ENCODE results near the gene LPIN1.
"Not testable (repeated sequence)": the region's sequence is repeated elsewhere in the genome, so short reads cannot be mapped to it uniquely, and the experiment has no call there.

Gene LPIN1

DNA sequence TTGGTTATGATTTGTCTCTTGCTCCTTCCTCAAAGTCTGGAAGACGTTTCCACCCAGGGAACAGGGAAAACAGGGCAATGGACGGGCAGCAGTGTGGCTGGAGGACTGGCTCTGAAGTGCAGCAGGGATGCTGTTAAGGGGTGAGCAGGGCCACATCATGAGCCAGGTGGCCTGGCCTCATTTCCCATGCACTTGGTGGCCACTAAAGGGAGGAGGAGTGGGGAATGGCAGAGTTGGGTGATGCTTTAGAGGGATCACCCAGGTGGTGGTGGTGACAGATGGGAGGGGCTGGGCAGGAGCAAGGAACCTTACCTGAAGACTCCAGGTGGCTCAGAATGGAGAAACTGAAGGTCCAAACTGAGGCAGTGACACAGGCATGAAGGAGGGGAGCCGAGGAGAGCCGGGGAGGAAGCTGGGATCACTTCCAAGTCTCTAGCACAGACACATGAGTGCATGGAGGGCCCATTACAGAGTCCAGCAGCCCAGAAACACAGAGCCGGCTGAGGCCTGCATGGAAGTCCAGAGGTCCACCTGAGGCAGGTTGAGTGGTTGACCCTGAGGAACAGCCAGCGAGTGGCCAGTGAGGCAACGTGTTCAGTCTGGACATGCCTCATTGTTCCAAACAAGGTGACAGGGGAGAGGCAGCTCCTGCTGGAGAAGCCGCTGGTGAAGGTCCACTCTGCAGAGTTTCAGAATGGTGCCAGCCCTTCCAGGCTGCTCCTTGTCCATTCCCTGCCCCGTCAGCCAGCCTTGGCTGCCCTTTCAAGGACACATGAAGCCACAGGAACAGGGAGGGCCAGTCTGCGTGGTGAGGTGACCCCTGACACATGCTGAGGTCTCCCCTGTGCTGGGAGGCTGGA lies 91.7 kb downstream of the LPIN1 start:
- no peak for DNase-seq

DNA sequence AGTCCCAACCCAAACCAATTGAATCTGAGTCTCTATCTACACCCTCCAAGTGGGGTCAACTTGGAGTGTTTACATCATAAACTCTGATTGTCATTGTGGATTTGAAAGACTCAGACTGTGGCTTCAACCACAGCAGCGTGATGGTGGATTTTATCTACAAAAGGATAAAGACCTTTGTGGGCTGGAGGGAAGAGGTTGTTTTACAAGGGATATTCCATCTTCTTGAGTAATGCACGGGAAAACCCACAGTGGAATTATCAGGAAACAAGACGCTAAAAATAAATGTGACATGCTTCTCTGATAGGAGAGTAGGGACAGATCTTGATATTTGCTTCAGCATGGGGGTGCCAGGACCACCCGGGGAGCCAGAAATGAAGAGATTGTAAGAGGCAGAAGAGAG lies 93.5 kb downstream of the LPIN1 start:
- no peak for DNase-seq

DNA sequence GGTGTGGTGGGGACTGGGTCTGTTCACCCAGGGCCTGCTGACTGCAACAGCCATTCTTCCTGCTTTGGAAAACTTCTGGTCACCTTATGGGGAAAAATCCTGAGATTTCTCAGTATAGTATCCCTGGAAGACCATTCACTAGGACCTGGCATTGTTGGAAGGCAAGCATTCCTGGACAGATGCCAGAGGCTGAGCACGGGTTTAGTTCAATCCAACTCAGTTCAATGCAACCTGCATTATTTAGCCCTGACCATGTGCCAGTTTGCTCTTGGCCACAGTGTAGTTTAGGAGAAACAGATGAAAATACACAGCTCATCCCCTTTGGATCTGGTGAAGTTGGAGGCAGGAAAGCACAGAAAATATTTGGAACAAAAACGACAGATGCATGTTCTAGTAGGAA lies 95.9 kb downstream of the LPIN1 start:
- DNase-seq = no peak

DNA sequence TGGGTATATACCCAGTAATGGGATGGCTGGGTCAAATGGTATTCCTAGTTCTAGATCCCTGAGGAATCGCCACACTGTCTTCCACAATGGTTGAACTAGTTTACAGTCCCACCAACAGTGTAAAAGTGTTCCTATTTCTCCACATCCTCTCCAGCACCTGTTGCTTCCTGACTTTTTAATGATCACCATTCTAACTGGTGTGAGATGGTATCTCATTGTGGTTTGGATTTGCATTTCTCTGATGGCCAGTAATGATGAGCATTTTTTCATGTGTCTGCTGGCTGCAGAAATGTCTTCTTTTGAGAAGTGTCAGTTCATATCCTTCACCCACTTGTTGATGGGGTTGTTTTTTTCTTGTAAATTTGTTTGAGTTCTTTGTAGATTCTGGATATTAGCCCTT lies 98.4 kb downstream of the LPIN1 start:
- DNase-seq = not testable (repeated sequence)

DNA sequence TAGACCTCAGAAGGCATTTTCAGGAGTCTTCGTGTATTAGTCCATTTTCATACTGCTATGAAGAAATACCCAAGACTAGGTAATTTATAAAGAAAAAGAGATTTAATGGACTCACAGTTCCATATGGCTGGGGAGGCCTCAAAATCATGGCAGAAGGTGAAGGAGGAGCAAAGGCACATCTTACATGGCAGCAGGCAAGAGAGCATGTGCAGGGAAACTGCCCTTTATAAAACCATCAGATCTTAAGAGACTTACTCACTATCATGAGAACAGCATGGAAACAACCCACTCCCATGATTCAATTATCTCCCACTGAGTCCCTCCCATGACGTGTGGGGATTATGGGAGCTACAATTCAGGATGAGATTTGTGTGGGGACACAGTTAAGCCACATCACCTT lies 101.5 kb downstream of the LPIN1 start:
- DNase-seq = not testable (repeated sequence)

DNA sequence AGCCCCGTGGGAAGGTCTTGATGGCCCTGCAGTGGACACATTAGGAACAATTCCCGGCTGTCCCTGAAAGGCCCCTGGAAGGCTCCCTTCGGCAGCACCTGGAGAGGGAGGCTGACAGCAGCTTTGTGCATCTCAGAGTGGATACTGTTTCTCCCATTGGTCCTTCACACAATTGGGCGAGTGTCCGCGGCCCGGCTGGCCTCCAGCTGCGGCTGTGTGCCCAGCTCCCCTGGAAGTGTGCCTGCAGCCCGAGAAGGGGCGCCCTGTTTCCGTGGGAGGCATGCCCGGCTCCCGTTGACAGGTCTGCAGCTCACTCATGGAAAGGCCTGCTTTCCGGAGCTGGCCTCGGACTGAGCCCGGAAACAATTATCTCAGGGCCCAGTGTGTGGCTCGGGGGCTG lies 103.7 kb downstream of the LPIN1 start:
- no peak for DNase-seq

DNA sequence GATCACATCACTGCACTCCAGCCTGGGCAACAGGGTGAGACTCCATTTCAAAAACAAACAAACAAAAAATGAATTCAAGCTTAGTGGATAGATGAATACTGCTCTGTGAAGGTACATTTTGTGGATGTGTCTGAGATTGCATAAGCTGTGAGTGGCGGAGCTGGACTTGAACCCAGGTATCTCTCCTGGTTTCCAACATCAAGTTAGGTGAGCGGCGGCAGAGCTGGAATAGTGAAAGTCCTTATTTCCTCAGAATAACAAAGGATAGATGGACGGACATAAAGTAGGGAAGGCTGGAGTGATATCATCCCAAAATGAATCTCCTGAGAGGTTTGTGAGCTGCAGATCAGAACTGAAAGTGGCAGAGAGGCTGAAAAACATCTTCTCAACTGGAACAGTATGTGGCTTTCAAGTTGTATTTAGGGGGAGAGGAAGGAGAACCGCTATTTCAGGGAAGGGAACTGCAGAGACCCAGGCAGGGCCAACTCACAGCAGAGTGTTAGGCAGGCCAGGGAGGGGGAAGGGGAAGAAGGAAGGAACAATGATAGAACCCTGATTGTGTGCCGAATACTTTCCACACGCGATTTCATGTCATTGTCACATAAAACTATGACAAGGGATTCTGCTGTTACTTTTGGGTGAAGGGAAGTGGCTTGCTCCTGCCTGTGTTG lies 106.2 kb downstream of the LPIN1 start:
- DNase-seq = no peak

DNA sequence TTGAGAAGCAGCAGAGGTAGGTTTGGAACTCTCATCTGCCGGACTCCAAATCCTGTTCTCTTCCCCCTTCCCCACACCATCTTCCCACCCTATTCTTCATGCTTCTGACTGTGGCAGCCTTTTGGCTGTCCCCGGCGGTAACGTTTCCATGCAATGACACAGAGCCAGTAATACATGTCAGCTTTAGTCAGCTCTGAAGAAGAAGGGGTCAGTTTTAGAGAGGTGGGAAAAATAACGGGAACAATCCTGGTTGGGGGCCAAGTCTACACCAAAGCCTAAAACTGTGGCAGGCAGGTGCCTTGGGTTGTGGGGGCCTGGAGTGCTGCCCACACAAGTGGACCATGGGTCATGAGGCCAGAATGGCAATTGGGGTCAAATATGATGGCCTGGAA lies 106.8 kb downstream of the LPIN1 start:
- DNase-seq = no peak

DNA sequence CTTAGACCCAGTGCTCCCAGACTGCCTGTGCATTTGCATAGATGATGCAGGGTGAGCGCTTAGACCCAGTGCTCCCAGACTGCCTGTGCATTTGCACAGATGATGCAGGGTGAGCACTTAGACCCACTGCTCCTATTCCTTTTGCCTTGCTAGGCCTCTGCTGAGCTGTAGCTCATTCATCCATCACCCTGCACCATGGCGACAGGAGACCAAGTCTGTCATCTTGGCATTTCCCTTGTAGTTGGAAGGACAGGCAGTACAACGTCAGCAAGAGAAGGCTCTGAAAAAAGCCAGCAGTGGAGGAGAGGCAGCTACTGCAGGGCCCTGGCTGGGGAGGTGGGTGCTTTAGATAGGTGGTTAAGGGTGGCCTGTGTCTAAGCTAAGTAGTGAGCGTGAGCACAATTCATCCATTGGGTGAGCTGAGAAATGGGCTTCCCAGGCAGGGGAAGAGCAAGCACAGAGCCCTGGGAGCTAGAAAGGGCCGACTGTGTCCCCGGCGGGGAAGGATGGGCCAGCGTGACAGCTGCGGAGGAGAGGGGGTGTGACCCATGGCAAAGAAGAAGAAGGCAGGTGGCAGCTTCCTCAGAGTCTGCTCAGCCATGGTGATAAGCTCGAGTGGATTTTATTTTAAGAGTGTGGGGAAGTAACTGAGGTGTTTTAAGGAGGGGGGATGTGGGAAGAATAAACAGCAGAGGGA lies 108.8 kb downstream of the LPIN1 start:
- no peak for DNase-seq

DNA sequence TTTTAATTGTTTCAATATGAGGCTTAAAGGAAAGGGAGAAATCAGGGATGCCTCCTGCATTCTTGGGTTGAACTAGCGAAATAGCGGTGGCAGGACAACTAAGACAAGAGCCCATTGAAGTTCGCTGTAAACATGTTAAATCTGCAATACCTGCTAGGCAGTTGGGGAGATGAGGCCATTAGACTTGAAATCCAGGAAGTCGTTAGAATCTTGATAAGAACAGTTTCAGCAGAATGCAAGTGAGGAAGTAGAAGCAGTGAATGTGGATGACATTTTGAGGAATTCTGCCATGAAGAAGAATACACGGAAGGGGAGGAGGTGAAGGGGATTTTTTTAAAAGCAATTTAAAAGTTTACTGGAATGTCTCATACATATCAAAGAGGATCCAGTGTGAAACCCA lies 109.7 kb downstream of the LPIN1 start:
- no peak for DNase-seq

DNA sequence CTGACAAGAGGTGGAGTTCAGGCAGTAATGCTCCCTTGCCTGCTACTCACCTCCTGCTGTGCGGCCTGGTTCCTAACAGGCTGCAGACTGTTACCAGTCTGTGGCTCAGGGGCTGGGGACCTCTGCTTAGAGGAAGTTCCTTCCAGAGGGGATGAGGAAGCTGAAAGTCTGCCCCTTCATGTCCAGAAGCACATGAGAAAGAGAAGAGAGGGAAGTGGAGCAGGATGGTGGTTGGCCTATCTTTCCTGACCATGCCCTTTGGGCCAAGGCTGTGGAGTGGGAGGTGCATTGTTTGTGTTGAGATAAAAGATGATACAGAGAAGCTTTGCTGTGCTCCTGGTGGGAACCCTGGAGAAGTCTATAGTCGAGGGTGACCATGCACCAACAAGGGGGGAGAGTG lies 112.5 kb downstream of the LPIN1 start:
- peak in 1 of 2 experiments; percentile 10 for DNase-seq

DNA sequence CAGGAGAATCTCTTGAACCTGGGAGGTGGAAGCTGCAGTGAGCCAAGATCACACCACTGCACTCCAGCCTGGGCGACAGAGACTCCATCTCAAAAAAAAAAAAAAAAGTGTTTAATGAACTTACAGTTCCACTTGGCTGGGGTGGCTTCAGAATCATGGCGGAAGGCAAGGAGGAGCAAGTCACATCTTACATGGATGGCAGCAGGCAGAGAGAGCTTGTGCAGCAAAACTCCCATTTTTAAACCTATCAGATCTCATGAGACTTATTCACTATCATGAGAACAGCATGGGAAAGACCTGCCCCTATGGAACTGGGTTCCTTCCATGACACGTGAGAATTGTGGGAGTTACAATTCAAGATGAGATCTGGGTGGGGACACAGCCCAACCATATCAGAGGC lies 113.5 kb downstream of the LPIN1 start:
- not testable (repeated sequence) for DNase-seq

DNA sequence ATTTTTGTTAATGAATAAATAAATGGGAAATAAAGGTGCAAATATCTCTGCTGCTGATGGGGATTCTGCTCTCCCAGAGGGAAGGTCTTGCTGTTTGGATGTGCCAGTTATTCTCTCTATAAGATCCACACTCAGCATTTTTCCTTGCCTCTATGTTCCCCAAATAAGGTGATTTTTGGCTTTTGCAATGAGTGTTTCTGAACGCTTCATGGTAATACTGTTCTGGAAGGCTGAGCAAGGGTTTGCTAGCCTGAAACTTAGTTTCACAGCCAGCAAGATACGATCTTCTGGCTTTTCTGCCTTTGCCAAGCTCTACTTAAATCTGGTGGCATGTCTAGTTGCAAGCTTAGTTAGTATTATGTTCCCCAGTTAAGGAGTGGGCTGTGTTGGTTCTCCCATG lies 114.6 kb downstream of the LPIN1 start:
- no peak for DNase-seq

DNA sequence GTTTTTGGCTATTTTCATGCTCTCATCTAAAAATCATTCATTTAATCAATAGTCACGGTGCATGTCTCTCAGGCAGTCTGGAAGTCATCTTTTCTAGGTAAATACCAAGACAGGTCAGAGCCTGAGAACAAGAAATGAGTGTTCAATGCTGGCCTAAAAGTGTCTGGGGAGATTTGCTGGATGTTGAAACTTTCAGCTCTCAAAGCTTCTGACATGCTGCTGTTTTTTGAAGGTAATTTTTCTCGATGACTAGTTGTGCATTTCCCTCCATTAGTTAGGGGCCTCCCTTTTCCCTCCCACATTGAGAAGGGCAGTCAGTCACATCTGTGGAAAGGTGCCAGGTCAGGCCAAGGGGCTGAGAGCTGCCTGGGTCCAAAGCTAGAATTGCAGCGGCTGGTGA lies 115.6 kb downstream of the LPIN1 start:
- no peak for DNase-seq

DNA sequence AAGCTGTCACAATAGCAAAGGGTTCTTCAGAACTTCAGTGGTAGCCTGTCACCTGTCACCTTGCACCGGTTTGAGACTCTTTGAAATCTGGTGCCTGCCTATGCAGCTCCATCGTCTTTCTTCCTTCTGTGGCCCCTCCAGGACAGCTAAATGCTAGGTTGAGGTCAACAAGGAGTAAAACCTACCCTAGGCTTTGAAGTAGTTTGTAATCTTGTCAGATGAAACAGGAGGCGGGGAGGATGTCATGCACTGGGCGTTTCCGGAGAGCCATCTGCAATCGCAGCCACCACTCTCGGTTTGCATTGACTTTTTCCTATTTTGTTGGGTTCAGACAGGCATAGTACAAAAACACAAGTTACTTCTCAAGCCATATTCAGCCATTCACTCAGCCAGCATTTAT lies 116.7 kb downstream of the LPIN1 start:
- DNase-seq = no peak

DNA sequence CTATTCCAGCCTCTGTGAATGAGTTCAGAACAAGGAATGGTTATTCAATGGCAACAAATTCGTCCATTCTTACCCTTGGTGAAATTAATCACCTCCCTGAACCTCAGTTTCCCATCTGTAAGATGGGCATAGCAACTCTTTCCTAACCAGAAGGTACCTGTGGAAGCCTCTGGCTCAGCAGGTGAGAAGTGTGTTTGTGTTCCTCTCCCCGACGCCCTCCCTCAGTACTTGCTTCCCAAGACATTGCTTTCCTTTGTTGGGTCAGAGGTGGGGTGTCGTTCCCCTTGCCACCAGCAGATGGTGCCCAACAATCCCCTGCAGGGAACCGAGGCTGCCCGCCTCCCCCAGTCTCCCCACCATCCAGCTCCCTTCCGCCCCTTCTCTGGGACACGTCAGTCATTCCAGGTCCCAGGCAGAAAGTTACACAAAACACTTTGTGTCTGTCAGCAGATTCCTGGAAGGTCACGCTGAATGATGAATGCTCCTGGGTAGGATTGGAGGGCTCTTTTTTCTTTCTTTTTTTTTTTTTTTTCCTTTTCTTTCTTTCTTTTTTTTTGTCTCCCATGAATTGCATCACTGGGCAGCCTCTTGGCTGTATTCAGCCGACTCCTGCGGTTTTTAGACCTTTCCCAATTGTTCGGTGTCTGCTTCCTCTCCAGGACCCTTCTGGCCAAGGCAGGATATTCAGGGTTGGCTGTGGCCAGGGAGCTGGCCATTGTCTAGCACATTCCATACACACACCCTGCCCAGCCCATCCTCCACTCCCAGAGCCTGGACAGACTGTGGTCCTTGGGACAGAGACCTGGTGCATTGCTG lies 117.3 kb downstream of the LPIN1 start:
- peak; percentile 76 to 83 for DNase-seq

DNA sequence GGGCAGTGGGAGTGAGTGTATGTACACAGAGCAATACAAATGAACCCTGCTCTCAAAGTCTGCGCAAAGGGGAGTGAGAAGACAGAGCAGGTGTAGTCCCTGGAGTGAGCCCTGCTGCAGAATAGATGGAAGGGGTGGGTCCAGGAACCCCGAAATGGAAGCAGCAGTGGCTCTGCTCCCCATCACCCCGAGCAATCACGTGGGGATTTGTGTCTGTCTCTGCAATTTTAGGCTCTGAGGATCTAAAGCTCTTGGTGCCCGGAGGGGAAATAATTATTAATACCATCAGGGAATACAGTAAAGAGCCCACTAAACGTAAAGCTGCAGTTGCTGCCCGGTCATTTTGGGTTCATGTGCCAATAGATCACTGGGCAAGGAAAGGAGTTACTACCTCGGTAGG lies 118.3 kb downstream of the LPIN1 start:
- no peak for DNase-seq

DNA sequence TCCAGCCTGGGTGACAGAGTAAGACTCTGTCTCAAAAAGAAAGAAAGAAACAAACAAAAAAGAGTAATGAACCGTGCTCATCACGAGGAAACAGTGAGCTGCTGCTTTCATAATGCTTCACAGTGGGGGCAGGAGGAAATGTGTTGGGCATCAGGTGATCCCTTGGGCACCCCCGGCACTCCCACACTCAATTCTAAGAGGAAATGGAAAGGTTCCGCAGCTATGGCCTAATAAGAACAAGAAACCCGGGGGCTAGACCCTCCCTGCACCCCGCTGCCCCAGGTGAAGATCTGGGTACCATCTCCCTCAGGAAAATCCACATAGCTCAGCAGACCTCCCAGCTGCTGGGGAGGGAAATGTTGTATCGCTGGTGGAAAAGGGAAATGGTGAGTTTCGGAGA lies 118.9 kb downstream of the LPIN1 start:
- no peak for DNase-seq

DNA sequence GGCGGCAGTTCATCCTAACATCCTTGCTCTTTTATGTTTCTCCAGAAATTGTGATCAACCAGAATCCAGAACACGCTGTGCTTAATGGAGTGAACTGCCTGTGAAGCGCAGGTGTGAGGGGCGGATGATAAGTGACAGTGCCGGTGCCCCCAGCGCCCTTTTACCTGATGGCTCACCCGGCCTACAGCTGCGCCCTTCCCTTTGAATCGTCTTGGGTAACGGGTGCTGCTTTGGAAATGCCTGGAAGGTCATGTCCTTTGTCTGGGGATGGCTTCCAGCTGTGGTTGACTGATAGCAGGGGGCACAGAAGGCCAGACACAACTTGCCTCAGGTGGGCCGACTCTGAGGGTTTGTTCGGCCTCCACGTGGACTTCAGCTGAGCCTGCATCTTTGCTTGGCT lies 119.4 kb downstream of the LPIN1 start:
- DNase-seq = no peak

DNA sequence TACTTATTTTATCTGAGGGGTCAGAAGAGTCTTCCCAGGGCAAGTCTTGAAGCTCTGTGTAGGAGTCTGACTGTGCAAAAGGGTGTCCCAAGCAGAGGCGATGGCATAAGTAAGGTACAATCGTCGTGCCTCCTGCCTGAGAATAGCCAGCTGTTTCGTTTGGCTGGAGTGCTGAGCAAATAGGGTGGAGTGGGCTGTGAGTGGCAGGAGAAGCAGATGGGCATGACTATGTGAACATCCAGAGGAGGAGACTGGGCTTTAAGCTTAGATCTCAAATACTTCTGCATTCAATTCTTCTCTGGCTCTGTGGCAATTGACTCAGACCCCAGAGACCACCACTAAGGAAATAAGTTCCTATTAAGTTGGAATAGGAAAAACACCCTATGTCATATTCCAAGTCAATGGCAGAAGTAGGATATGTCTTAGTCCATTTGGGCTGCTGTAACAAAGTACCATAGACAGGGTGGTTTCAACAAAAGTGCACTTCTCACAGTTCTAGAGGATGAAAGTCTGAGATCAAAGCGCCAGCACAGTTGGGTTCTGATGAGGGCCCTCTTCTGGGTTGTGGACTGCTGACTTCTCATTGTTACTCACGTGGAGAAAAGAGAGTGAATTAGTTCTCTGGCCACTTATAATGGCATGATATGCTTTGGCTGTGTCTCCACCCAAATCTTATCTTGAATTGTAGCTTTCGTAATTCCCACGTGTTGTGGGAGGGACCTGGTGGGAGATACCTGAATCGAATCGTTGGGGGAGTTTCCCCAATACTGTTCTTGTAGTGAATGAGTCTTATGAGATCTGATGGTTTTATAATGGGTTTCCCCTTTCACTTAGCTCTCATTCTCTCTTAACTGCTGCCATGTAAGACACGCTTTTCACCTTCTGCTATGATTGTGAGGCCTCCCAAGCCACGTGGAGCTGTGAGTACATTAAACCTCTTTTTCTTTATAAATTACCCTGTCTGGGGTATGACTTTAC lies 120.2 kb downstream of the LPIN1 start:
- DNase-seq = no peak

DNA sequence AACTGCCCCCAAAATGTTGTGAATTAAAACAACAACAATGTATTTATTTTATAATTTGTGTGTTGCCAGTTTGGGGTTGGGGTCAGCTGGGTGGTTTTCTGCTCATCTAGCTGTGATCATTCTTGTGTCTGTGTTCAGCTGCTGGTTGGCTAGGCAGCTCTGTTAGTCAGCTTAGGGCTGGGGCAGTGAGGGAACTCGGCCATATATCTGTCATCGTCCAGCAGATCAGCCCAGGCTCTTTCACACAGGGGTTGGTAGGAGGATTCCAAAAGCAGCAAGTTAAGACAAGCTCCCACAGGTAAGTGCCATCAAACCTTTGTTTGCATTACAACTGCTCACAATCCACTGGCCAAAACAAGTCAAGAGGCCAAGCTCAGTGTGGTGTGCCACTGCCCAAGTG lies 121.5 kb downstream of the LPIN1 start:
- no peak for DNase-seq
